H1 (cell line): ENCODE results near the gene AMOTL2. TPM values are rescaled to one million over a fixed set of nuclear protein-coding genes. Genes with fewer than 3 reads are reported as not detected.

Experiments
- CTCF ChIA-PET: fragments of 300-600 bp; sonication (Branson Sonifier 250); formaldehyde crosslinking; loops from one replicate; lab custom pipeline; 2021; ENCODE audit not compliant: partially characterized antibody; lab: Charles Lee
- POLR2A ChIA-PET: fragments of 300-600 bp; sonication (Branson Sonifier 250); formaldehyde crosslinking; loops from one replicate; lab custom pipeline; 2021; ENCODE audit warnings: inconsistent platforms; ENCODE audit not compliant: partially characterized antibody; lab: Charles Lee
- DNase-seq, 2 experiments: peaks; one replicate each; pipeline versions ENCODE4 v3.0.0 to v3.0.0-alpha.2; 2010 to 2022; ENCODE audit warnings: low spot score in 2 of 2, low read depth in 1 of 2, mixed read lengths in 1 of 2
- FAIRE-seq: peaks from 2 replicates; lab custom pipeline; 2011; peaks lifted over from hg19 to GRCh38; lab: Jason Lieb, UNC
- H2AFZ ChIP-seq: 2 replicates; pipeline ENCODE4 v1.8.1; 2012; ENCODE audit warnings: low read length, inconsistent platforms
- H2AK5ac ChIP-seq: 2 replicates; pipeline ENCODE4 v1.6.1; 2013; ENCODE audit warnings: low read depth, low read length
- H2BK120ac ChIP-seq: replicated peaks from 2 replicates; pipeline ENCODE3; 2013; ENCODE audit warnings: low read depth, low read length, inconsistent platforms
- H2BK12ac ChIP-seq: 2 replicates; pipeline ENCODE4 v1.6.1; 2013; ENCODE audit warnings: low read depth, low read length
- H2BK15ac ChIP-seq: 2 replicates; pipeline ENCODE4 v1.6.1; 2013; ENCODE audit warnings: low read length
- H2BK20ac ChIP-seq: 2 replicates; pipeline ENCODE4 v1.6.1; 2013; ENCODE audit warnings: low read length
- H2BK5ac ChIP-seq: 2 replicates; pipeline ENCODE4 v1.6.1; 2013; ENCODE audit warnings: low read depth, low read length
- H3K14ac ChIP-seq: 2 replicates; pipeline ENCODE4 v1.6.1; 2013; ENCODE audit warnings: inconsistent platforms; ENCODE audit not compliant: insufficient read length
- H3K18ac ChIP-seq: 2 replicates; pipeline ENCODE4 v1.6.1; 2013; ENCODE audit warnings: low read length; ENCODE audit errors: extremely low read depth
- H3K23ac ChIP-seq: 2 replicates; pipeline ENCODE4 v1.6.1; 2013; ENCODE audit warnings: inconsistent platforms; ENCODE audit not compliant: insufficient read length
- H3K23me2 ChIP-seq: 2 replicates; pipeline ENCODE4 v1.6.1; 2013; ENCODE audit warnings: low read depth, low read length
- H3K27ac ChIP-seq: 2 replicates; pipeline ENCODE4 v1.6.1; 2011; ENCODE audit warnings: low read depth, low read length, inconsistent platforms
- H3K27me3 ChIP-seq, 4 experiments: replicated peaks in 1 of 4; 1 replicate in 1 of 4; 2 replicates in 3 of 4; pipeline versions ENCODE4 v1.6.1 to v1.8.1; 2011 to 2013; ENCODE audit warnings: low read length in 3 of 4, mild to moderate bottlenecking in 3 of 4, inconsistent platforms in 2 of 4, mixed read lengths in 2 of 4, moderate library complexity in 1 of 4; ENCODE audit not compliant: control insufficient read depth in 3 of 4, insufficient read depth in 3 of 4; ENCODE audit errors: extremely low read depth in 1 of 4
- H3K36me3 ChIP-seq, 4 experiments: 2 replicates each; pipeline versions ENCODE4 v1.6.1 to v1.8.1; 2011 to 2013; ENCODE audit warnings: mild to moderate bottlenecking in 4 of 4, low read length in 3 of 4, moderate library complexity in 2 of 4, control low read depth in 1 of 4, inconsistent platforms in 1 of 4; ENCODE audit not compliant: insufficient read depth in 4 of 4, control insufficient read depth in 2 of 4
- H3K4ac ChIP-seq: replicated peaks from 2 replicates; pipeline ENCODE3; 2013; ENCODE audit warnings: low read length, low read depth, mixed read lengths, inconsistent platforms; ENCODE audit not compliant: insufficient read length
- H3K4me1 ChIP-seq, 4 experiments: replicated peaks in 1 of 4; 1 replicate in 1 of 4; 2 replicates in 3 of 4; pipeline versions ENCODE4 v1.6.1 to v1.8.1; 2011 to 2013; ENCODE audit warnings: low read length in 3 of 4, inconsistent platforms in 2 of 4, mixed read lengths in 1 of 4; ENCODE audit not compliant: insufficient read depth in 4 of 4, control insufficient read depth in 3 of 4
- H3K4me2 ChIP-seq, 2 experiments: 2 replicates each; pipeline versions ENCODE4 v1.6.1 to v1.8.1; 2011 to 2013; ENCODE audit warnings: low read depth in 2 of 2, low read length in 2 of 2, control low read depth in 1 of 2, inconsistent platforms in 1 of 2, mild to moderate bottlenecking in 1 of 2; ENCODE audit not compliant: insufficient read depth in 1 of 2
- H3K4me3 ChIP-seq, 4 experiments: fragments of 200-600, 300-600 bp in 1 of 4; sonication (generic), shearing (Covaris generic), sonication (Bioruptor Twin) in 1 of 4; 2 replicates each; pipeline versions ENCODE4 v1.5.1 to v1.8.1; 2011 to 2016; ENCODE audit warnings: low read length in 4 of 4, low read depth in 3 of 4, control low read depth in 2 of 4, inconsistent platforms in 2 of 4, mild to moderate bottlenecking in 2 of 4, mixed read lengths in 1 of 4, moderate library complexity in 1 of 4; ENCODE audit not compliant: insufficient read depth in 2 of 4; ENCODE audit errors: extremely low read depth in 1 of 4
- H3K56ac ChIP-seq: replicated peaks from 2 replicates; pipeline ENCODE3; 2013; ENCODE audit warnings: low read depth, mild to moderate bottlenecking, mixed read lengths, low read length, inconsistent platforms; ENCODE audit not compliant: insufficient read length
- H3K79me1 ChIP-seq: 2 replicates; pipeline ENCODE4 v1.6.1; 2013; ENCODE audit warnings: low read depth, low read length, control low read depth
- H3K79me2 ChIP-seq, 2 experiments: 2 replicates each; pipeline versions ENCODE4 v1.6.1 to v1.8.1; 2012 to 2013; ENCODE audit warnings: low read length in 2 of 2, mild to moderate bottlenecking in 2 of 2, inconsistent platforms in 1 of 2; ENCODE audit not compliant: insufficient read depth in 2 of 2, control insufficient read depth in 1 of 2
- H3K9ac ChIP-seq, 4 experiments: replicated peaks in 1 of 4; 1 replicate in 1 of 4; 2 replicates in 3 of 4; pipeline versions ENCODE4 v1.6.1 to v1.8.1; 2011 to 2013; ENCODE audit warnings: low read depth in 3 of 4, low read length in 3 of 4, control low read depth in 2 of 4, mild to moderate bottlenecking in 2 of 4, moderate library complexity in 2 of 4, inconsistent platforms in 1 of 4; ENCODE audit errors: extremely low read depth in 1 of 4
- H3K9me3 ChIP-seq, 2 experiments: 2 replicates each; pipeline versions ENCODE4 v1.6.1 to v1.8.1; 2012 to 2013; ENCODE audit warnings: mild to moderate bottlenecking in 2 of 2, moderate library complexity in 2 of 2, control low read depth in 1 of 2, inconsistent platforms in 1 of 2, low read depth in 1 of 2, low read length in 1 of 2, mixed read lengths in 1 of 2; ENCODE audit not compliant: insufficient read depth in 2 of 2
- H4K20me1 ChIP-seq, 2 experiments: replicated peaks in 1 of 2; 2 replicates each; pipeline versions ENCODE3 to v1.8.1; 2011 to 2013; ENCODE audit warnings: inconsistent platforms in 2 of 2, low read length in 2 of 2, mild to moderate bottlenecking in 1 of 2; ENCODE audit not compliant: insufficient read depth in 2 of 2, control insufficient read depth in 1 of 2
- H4K5ac ChIP-seq: 2 replicates; pipeline ENCODE4 v1.6.1; 2013; ENCODE audit warnings: low read length, low read depth, mixed read lengths, inconsistent platforms; ENCODE audit not compliant: insufficient read length
- H4K8ac ChIP-seq: 2 replicates; pipeline ENCODE4 v1.8.0; 2013; ENCODE audit warnings: mild to moderate bottlenecking, moderate library complexity, low read length, inconsistent platforms; ENCODE audit not compliant: insufficient read depth; ENCODE audit errors: extremely low read depth
- H4K91ac ChIP-seq: replicated peaks from 2 replicates; pipeline ENCODE3; 2013; ENCODE audit warnings: low read length, mixed read lengths, inconsistent platforms; ENCODE audit not compliant: insufficient read length
- ATF3 ChIP-seq: IDR thresholded peaks from 2 replicates; pipeline ENCODE4 v1.6.1; 2011; ENCODE audit warnings: low read depth, mild to moderate bottlenecking, low read length; ENCODE audit not compliant: insufficient read depth
- POLR2AphosphoS5 ChIP-seq: IDR thresholded peaks from 2 replicates; pipeline ENCODE4 v1.6.1; 2011; ENCODE audit warnings: low read depth, low read length
- RXRA ChIP-seq: IDR thresholded peaks from 2 replicates; pipeline ENCODE4 v1.6.1; 2011; ENCODE audit warnings: low read depth, mild to moderate bottlenecking, low read length, moderate library complexity; ENCODE audit not compliant: insufficient read depth
- WGBS, 2 experiments: shearing (Covaris generic) in 1 of 2; methylation state at CpG; one replicate each; pipeline versions ENCODE4 v1.1.6 to v1.1.7; 2013 to 2015; ENCODE audit warnings: low lambda C conversion rate in 2 of 2, mixed read lengths in 2 of 2, inconsistent platforms in 1 of 2, low coverage in 1 of 2, missing lambda C conversion rate in 1 of 2; ENCODE audit not compliant: insufficient replicate concordance in 2 of 2, insufficient coverage in 1 of 2, insufficient read length in 1 of 2; ENCODE audit errors: extremely low coverage in 1 of 2, missing lambda C conversion rate in 1 of 2; 5-methylcytosine and 5-hydroxymethylcytosine counted together
- polyA plus RNA-seq, 7 experiments: library from polyadenylated mRNA; depleted of rRNA in 3 of 7; stranded (reverse) in 5 of 7; unstranded in 2 of 7; fragments of >200 nt in 5 of 7; fragments of 200-250 nt in 2 of 7; gene quantifications; 1 replicate in 5 of 7; 2 replicates in 1 of 7; 4 replicates in 1 of 7; pipeline versions ENCODE4 v1.2.1 to v1.2.3, GENCODE V29; 2011 to 2013; ENCODE audit warnings: missing spikeins in 2 of 7, mixed read lengths in 2 of 7
- total RNA-seq: library from RNA; stranded (reverse); fragmentation: NEBNext Ultra II Directional; extraction: Animal tissue kit (Norgen Biotek cat#: 25700); gene quantifications from 2 replicates; pipeline ENCODE4 v1.2.1, GENCODE V29; 2021

Gene AMOTL2
- total and polyA plus RNA-seq, 2 of the 8 experiments (the other 6 are each of a cell fraction or from before 2014, with no cell fraction given) = 19.0 to 63.7 TPM

- FAIRE-seq (no peak), DNase-seq (no peak)
- Histone ChIP-seq H3K4me2 (no peak overlapping the region), H2AFZ (no peak overlapping the region), H3K36me3 (no peaks in the 10 kb centered on the region; a peak in 1 of 8 replicates), H4K20me1 (no peaks in the 10 kb centered on the region), H4K8ac (no peak overlapping the region), H3K79me2 (no peaks in the 10 kb centered on the region), H3K14ac (no peak overlapping the region), H3K23ac (no peak overlapping the region), H3K23me2 (no peaks in the 10 kb centered on the region; the same call in 1 of the 2 replicates), H3K79me1 (no peaks in the 10 kb centered on the region), H2BK12ac (no peak overlapping the region), H2BK120ac (no peak overlapping the region), H3K56ac (no peak overlapping the region), H4K5ac (no peak overlapping the region), H3K9me3 (no peaks in the 10 kb centered on the region; a peak in 1 of 4 replicates), H2AK5ac (no peak overlapping the region), H3K4ac (no peak overlapping the region), H2BK5ac (no peak overlapping the region), H3K9ac (no peak overlapping the region), H3K27me3 (no peaks in the 10 kb centered on the region; a peak in 1 of 7 replicates), H3K27ac (no peak overlapping the region), H3K4me3 (no peak overlapping the region), H3K18ac (no peak overlapping the region), H4K91ac (no peak overlapping the region), H2BK15ac (no peak overlapping the region), H3K4me1 (peaks cover 0 to 5% (median 0%) of the 10 kb centered on the region in 4 experiments; a peak in 2 of 7 replicates), H2BK20ac (no peak overlapping the region)
- CTCF ChIA-PET = interaction anchor here (1.1 to 1.5 kb wide), 5 partner anchors 12 to 82 kb away, joined by 3 to 6 read pairs (median 3); no protein-coding TSS in a partner anchor
- POLR2A ChIA-PET = interaction anchor here (0.7 to 2.1 kb wide), 5 partner anchors 10 to 60 kb away, joined by 3 to 9 read pairs (median 4); partner anchors contain the start of gene AMOTL2
- WGBS, 2 experiments = 90% methylated on average over 1 of the region's 1 CpG; no CpG with 5 or more reads in 1 of the 2 experiments
- TF ChIP-seq RXRA = no peak
- no peak for TF ChIP-seq ATF3
- no peak for TF ChIP-seq POLR2AphosphoS5
Observed at GRCh38 chr3:134389865-134390264, 15.6 kb upstream of the AMOTL2 start.
